Measurements from ENCODE around the gene SNX9. TPM values are rescaled to one million over a fixed set of nuclear protein-coding genes. Genes with fewer than 3 reads are reported as not detected.

Gene SNX9
- total and polyA plus RNA-seq, 2 of the 4 experiments (the other 2 are of a cell fraction): 35.3 to 41.2 TPM

DNA sequence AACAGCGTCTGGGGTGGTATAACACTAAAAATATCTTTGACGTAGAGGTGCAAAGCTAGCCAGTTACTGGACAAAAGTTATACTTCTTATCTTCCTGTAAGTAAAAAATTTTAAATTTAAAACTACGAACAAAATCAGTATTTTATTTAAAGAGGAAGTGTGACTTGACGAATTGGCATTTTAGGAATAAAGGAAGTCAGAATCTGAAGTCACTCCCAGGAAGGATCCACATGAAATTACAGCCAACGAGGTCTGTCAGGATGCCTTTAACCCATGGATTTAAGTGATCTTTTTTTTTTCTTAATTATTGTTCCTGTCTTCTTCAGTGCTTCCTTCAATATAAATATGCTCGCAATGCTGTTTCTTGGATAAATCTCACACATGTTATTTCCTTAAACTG lies 27.2 kb upstream of the SNX9 start:
- CTCF ChIA-PET: no interaction called here
- TF ChIP-seq FOS (IDR thresholded peaks at IDR 0.05; ENCODE audit: low read depth, low read length) (no peak), MAFK (IDR thresholded peaks at IDR 0.05; ENCODE audit: low read depth, low read length) (no peak), MXI1 (IDR thresholded peaks at IDR 0.05; ENCODE audit: borderline replicate concordance, low read depth, low read length) (no peak), RAD21 (IDR thresholded peaks at IDR 0.05; ENCODE audit: low read length) (no peak), SMC3 (IDR thresholded peaks at IDR 0.05; ENCODE audit: low read depth, low read length) (no peak), CHD1 (IDR thresholded peaks at IDR 0.05; ENCODE audit: low read depth, low read length) (no peak), CEBPB (IDR thresholded peaks at IDR 0.05; ENCODE audit: low read depth, low read length) (no peak), POLR2A (IDR thresholded peaks at IDR 0.05; ENCODE audit: low read depth, low read length) (no peak), MAZ (IDR thresholded peaks at IDR 0.05; ENCODE audit: borderline replicate concordance, low read depth, low read length) (no peak)
- TF ChIP-seq, protein P1, sequence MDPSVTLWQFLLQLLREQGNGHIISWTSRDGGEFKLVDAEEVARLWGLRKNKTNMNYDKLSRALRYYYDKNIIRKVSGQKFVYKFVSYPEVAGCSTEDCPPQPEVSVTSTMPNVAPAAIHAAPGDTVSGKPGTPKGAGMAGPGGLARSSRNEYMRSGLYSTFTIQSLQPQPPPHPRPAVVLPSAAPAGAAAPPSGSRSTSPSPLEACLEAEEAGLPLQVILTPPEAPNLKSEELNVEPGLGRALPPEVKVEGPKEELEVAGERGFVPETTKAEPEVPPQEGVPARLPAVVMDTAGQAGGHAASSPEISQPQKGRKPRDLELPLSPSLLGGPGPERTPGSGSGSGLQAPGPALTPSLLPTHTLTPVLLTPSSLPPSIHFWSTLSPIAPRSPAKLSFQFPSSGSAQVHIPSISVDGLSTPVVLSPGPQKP (IDR thresholded peaks at IDR 0.05; ENCODE audit: borderline replicate concordance, low read depth, low read length): no peak
- TF ChIP-seq, protein P2, sequence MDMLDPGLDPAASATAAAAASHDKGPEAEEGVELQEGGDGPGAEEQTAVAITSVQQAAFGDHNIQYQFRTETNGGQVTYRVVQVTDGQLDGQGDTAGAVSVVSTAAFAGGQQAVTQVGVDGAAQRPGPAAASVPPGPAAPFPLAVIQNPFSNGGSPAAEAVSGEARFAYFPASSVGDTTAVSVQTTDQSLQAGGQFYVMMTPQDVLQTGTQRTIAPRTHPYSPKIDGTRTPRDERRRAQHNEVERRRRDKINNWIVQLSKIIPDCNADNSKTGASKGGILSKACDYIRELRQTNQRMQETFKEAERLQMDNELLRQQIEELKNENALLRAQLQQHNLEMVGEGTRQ (IDR thresholded peaks at IDR 0.05; ENCODE audit: low read depth, low read length): no peak
- TF ChIP-seq, protein P3, sequence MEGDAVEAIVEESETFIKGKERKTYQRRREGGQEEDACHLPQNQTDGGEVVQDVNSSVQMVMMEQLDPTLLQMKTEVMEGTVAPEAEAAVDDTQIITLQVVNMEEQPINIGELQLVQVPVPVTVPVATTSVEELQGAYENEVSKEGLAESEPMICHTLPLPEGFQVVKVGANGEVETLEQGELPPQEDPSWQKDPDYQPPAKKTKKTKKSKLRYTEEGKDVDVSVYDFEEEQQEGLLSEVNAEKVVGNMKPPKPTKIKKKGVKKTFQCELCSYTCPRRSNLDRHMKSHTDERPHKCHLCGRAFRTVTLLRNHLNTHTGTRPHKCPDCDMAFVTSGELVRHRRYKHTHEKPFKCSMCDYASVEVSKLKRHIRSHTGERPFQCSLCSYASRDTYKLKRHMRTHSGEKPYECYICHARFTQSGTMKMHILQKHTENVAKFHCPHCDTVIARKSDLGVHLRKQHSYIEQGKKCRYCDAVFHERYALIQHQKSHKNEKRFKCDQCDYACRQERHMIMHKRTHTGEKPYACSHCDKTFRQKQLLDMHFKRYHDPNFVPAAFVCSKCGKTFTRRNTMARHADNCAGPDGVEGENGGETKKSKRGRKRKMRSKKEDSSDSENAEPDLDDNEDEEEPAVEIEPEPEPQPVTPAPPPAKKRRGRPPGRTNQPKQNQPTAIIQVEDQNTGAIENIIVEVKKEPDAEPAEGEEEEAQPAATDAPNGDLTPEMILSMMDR (conservative IDR thresholded peaks at IDR 0.05; ENCODE audit: low read depth, low read length): no peak
- Histone ChIP-seq H3K4me1 (ENCODE audit: control insufficient read depth, insufficient read depth, low read length) (peaks cover 2% of the 10 kb centered on the region), H2AK5ac (ENCODE audit: low read depth, low read length) (no peak overlapping the region), H3K4ac (ENCODE audit: low read depth, low read length) (no peak overlapping the region), H3K56ac (ENCODE audit: extremely low read depth, insufficient read depth, low read length) (no peak overlapping the region), H3K27me3 (ENCODE audit: control insufficient read depth, insufficient read depth, low read length) (no peaks in the 10 kb centered on the region), H4K5ac (ENCODE audit: low read depth, low read length) (no peak overlapping the region), H3K79me1 (ENCODE audit: low read depth in 1 of 2, low read length in 2 of 2) (no peaks in the 10 kb centered on the region), H3K9me3 (ENCODE audit: control insufficient read depth, insufficient read depth, low read length) (no peaks in the 10 kb centered on the region), H4K8ac (ENCODE audit: low read depth in 2 of 2, low read length in 2 of 2) (no peak overlapping the region), H3K36me3 (ENCODE audit: control insufficient read depth, insufficient read depth, low read length) (no peaks in the 10 kb centered on the region), H3K9me1 (ENCODE audit: insufficient read depth, low read length) (0 out of 2 replicates have a peak, but pooled peaks cover 5% of the 10 kb centered on the region), H3K14ac (replicated peaks; ENCODE audit: low read depth, low read length) (no peak overlapping the region), H3K18ac (ENCODE audit: low read depth, low read length) (no peak overlapping the region), H3K23ac (ENCODE audit: low read depth, low read length) (no peak overlapping the region), H4K91ac (ENCODE audit: insufficient read depth, low read depth, low read length) (no peak overlapping the region), H2BK120ac (ENCODE audit: low read depth, low read length) (no peak overlapping the region), H2BK15ac (ENCODE audit: low read depth, low read length) (no peak overlapping the region), H3K4me3 (ENCODE audit: insufficient read depth, low read depth, low read length) (no peak overlapping the region), H3K9ac (ENCODE audit: low read depth, low read length) (no peak overlapping the region), H2BK20ac (ENCODE audit: low read depth, low read length) (no peak overlapping the region), H2BK5ac (ENCODE audit: low read depth, low read length, poor library complexity, severe bottlenecking) (no peak overlapping the region), H3K27ac (ENCODE audit: insufficient read depth, low read length) (no peak overlapping the region), H3K4me2 (ENCODE audit: low read depth, low read length) (no peak overlapping the region), H2AK9ac (replicated peaks; ENCODE audit: low read depth, low read length, poor library complexity) (no peak overlapping the region), H4K20me1 (ENCODE audit: insufficient read depth, low read length) (no peaks in the 10 kb centered on the region), H2AFZ (replicated peaks; ENCODE audit: low read length, poor library complexity) (no peak overlapping the region)
- no peak for ATAC-seq (ENCODE audit: low read depth)
- dilution Hi-C loops (cut with HindIII; ENCODE audit: low sequenced_read_pairs, unreplicated experiment) (no loop called here), in situ Hi-C loops (cut with MboI; ENCODE audit: low sequenced_read_pairs) (no loop called here), intact Hi-C loops (cut with micrococcal nuclease) (no loop called here)
- WGBS, 2 experiments (ENCODE audit: extremely low coverage in 2 of 2, insufficient read length in 1 of 2): no CpG with 5 or more reads among the region's 6 CpGs
- BruUV-seq (replicated peaks): no TSS peak
- no peak for DNase-seq
- POLR2A ChIA-PET (ENCODE audit: unreplicated experiment): no interaction called here

Measured in IMR-90 (cell line).